Fibroblast of the aortic adventitia (primary cell): ENCODE data around the gene CLDN10. TPM values are rescaled to one million over a fixed set of nuclear protein-coding genes. Genes with fewer than 3 reads are reported as not detected.

Source experiments
- DNase-seq: peaks from one replicate; pipeline ENCODE4 v3.0.0-alpha.2; 2010; ENCODE audit warnings: low read depth
- H3K4me3 ChIP-seq: 2 replicates; pipeline ENCODE4 v1.5.1; 2011; ENCODE audit warnings: low read depth, mild to moderate bottlenecking, control low read depth, low read length, moderate library complexity
- total RNA-seq: library from RNA; depleted of rRNA; stranded (reverse); fragments of >200 nt; gene quantifications from 2 replicates; pipeline ENCODE4 v1.2.3, GENCODE V29; 2012; ENCODE audit warnings: low replicate concordance
- TF ChIP-seq, protein P1 (sequence below): IDR thresholded peaks from 2 replicates; pipeline ENCODE4 v1.5.1; 2011; ENCODE audit warnings: mild to moderate bottlenecking, low read length, control low read depth, inconsistent platforms; ENCODE audit not compliant: insufficient read depth

Gene CLDN10
- total RNA-seq, 1 donor = 0.27 TPM

DNA sequence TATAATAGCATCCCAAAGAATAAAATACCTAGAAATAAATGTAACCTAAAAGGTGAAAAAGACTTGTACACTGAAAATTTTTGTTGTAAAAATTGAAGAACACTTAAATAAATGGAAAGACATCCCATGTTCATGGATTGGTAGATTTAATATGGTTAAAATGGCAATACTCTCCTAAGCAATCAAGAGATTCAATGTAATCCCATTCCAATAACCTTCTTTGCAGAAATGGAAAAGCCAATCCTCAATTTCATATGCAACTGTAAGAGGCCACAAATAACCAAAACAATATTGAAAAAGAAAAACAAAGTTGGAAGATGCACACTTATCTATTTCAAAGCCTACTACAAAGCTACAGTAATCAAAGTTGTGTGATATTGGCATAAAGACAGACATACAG, 74.2 kb downstream of the CLDN10 start:
- no peak for DNase-seq
- TF ChIP-seq, protein P1, sequence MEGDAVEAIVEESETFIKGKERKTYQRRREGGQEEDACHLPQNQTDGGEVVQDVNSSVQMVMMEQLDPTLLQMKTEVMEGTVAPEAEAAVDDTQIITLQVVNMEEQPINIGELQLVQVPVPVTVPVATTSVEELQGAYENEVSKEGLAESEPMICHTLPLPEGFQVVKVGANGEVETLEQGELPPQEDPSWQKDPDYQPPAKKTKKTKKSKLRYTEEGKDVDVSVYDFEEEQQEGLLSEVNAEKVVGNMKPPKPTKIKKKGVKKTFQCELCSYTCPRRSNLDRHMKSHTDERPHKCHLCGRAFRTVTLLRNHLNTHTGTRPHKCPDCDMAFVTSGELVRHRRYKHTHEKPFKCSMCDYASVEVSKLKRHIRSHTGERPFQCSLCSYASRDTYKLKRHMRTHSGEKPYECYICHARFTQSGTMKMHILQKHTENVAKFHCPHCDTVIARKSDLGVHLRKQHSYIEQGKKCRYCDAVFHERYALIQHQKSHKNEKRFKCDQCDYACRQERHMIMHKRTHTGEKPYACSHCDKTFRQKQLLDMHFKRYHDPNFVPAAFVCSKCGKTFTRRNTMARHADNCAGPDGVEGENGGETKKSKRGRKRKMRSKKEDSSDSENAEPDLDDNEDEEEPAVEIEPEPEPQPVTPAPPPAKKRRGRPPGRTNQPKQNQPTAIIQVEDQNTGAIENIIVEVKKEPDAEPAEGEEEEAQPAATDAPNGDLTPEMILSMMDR = no peak
- no peak overlapping the region for H3K4me3 ChIP-seq

DNA sequence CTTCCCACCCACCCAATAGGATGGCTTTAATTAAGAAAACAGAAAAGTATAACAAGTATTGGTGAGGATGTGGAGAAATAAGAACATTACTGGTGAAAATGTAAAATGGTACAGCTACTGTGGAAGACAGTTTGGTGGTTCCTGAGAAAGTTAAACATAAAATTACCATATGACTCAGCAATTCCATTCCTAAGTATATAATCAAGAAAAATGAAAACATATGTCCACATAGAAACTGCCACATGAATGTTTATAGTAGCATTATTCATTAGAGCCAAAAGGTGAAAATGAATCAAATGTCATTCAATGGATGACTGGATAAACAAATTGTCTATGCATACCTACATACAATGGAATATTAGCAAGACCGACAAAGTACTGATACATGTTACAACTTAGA, 75.1 kb downstream of the CLDN10 start:
- peak; percentile 27 for DNase-seq
- TF ChIP-seq, protein P1 = no peak
- no peak overlapping the region for H3K4me3 ChIP-seq

DNA sequence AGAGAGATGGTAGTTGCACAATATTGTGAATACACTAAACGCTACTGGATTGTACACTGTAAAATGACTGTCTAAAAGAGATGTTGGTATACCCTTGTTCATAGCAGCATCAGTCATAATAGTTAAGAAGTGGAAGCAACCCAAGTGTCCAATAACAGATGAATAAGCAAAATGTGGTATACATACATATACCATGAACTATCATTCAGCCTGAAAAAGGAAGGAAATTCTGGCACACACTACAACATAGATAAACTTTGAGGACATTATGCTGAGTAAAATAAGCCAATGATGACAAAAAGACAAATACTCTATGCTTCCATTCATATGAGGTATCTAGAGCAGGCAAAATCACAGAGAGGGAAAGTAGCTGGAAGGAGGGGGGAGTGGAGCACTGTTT, 76.0 kb downstream of the CLDN10 start:
- no peak overlapping the region for H3K4me3 ChIP-seq
- TF ChIP-seq, protein P1 = no peak
- no peak for DNase-seq

DNA sequence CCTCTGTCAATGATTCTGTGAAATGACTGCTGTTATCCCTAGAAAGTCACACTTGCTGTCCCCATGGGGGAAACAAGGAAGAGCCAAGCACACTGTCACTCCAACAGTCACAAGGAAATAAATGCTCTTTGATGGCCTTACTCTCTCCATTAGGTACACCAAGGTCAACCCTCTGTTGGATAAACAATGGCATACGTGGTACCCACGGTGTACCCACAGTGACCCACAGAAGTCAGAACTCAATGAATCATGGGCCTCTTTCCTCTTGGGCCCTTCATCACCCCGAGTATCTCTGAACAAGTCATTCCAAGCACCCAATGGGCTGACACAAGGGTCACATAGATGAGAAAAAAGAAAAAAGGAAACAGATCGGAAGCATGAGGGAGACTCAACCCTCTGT, 76.6 kb downstream of the CLDN10 start:
- no peak overlapping the region for H3K4me3 ChIP-seq
- no peak for DNase-seq
- TF ChIP-seq, protein P1 = no peak

Other genes with a start within 250 kb of the CLDN10 start
- 20.1 and 37.3 TPM in 2 replicates for gene DZIP1, start 92.0 kb downstream of the CLDN10 start, total RNA-seq
- gene DNAJC3, start 124.4 kb downstream of the CLDN10 start, total RNA-seq = 64.1 and 65.8 TPM in 2 replicates